CD1c-positive myeloid dendritic cell (primary cell): ENCODE results near the gene SPOPL.
"Not testable (repeated sequence)": the region's sequence is repeated elsewhere in the genome, so short reads cannot be mapped to it uniquely, and the experiment has no call there.

Experiments used
- DNase-seq: peaks from one replicate; pipeline ENCODE4 v3.0.0-alpha.2; 2016; ENCODE audit errors: extremely low spot score

The SPOPL gene

DNA sequence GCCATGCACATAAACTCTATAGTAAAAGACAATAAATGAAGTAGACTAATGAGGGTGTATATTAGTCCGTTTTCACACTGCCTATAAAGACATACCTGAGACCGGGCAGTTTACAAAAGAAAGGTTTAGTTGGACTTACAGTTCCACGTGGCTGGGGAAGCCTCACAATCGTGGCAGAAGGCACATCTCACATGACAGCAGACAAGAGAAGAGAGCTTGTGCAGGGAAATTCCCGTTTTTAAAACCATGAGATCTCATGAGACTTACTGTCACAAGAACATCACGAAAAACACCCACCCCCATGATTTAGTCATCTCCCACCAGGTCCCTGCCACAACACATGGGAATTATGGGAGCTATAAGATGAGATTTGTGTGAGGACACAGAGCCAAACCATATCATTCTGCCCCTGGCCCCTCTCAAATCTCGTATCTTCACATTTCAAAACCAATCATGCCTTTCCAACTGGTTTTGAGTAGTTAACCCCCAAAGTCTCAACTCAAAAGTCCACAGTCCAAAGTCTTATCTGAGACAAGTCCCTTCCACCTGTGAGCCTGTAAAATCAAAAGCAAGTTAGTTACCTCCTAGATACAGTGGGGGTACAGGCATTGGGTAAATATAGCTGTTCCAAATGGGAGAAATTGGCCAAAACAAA lies 21.6 kb downstream of the SPOPL start:
- not testable (repeated sequence) for DNase-seq

DNA sequence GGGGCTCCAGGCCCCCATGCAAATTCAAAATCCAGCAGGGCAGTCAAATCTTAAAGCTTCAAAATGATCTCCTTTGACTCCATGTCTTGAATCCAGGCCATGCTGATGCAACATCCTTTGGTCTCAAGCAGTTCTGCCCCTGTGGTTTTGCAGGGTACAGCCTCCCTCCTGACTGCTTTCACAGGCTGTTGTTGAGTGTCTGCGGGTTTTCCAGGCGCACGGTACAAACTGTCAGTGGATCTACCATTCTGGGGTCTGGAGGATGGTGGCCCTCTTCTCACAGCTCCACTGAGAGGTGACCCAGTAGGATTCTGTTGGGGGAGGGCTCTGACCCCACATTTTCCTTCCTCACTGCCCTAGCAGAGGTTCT lies 22.1 kb downstream of the SPOPL start:
- DNase-seq, result not testable (repeated sequence)

DNA sequence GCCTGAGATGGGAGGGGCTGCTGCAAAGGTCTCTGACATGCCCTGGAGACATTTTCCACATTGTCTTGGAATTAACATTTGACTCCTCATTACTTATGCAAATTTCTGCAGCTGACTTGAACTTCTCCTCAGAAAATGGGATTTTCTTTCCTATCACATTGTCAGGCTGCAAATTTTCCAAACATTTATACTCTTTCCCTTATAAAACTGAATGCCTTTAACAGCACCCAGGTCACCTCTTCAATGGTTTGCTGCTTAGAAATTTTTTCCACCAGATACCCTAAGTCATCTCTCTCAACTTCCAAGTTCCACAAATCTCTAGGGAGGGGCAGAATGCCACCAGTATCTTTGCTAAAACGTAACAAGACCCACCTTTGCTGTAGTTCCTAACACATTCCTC lies 22.8 kb downstream of the SPOPL start:
- DNase-seq, result not testable (repeated sequence)

DNA sequence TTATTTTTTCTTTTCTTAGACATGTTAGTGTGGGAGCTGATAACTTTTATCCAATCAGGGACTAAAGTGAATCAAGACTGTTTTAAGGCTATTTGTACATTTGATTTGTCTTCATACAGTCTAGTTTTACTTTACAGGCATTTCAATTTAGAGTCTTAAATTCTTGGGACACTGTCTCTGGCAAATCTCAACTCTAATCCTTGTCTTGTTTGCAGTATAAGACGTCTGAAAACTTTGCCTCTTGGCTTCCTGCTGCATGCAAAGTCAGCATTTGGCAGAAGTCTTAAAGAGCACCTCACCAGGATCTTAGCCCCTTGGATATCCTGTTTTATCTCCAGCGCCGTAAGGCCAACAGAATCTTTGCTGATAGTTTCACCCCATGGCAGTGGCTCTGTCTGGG lies 30.3 kb downstream of the SPOPL start:
- DNase-seq, result no peak

DNA sequence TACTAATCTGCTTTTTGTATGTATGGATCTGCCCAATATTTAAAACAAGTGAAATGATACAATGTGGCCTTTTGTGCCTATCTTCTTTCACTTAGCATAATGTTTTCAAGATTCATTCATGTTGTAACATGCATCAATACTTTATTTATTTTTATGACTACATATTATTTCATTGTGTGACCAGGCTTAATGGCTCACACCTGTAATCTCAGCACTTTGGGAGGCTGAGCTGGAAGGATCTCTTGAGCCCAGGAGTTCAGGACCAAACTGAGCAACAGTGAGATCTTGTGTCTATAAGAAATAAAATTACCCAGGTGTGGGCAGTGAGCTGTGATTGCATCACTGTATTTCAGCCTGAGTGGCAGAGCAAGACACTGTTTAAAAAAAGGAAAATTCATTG lies 33.2 kb downstream of the SPOPL start:
- no peak for DNase-seq

DNA sequence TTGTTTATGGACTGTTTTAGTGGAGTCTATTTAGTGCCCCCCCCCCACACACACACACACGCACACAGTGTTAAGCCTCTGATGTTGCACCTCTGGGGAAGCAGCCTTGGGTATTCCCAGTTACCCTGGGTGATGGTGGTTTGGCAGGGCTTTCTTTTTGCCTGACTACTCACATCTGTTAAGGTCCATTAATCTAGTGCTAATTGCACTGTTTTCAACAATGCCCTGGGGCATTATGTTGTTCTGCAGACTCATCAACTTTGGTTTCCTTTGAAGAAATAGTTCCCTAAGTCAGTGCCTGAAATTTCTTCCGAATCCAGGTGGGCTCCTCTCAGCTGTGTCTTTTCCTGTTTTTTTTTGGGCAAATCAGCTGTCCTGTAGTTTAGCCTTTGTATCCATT lies 34.7 kb downstream of the SPOPL start:
- DNase-seq, result no peak

DNA sequence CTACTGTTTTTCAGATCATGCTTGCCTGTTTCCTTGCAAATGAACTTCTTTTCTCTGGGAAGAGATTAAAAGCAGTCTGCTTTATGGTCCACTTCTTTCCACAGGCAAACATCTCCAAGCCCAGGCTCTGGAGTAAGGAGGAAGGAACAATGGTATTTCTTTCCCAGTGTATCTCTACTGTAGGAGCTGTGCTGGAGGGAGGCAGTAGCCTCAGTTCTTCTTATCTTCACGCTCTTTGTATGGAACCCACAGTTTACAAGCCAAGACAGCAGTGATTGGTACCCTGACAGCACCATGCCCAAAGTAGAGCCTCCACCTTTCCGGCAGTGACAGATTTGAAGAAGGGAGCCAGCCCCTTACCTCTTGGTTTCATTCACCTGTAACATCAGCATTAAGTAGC lies 35.2 kb downstream of the SPOPL start:
- DNase-seq, result no peak

DNA sequence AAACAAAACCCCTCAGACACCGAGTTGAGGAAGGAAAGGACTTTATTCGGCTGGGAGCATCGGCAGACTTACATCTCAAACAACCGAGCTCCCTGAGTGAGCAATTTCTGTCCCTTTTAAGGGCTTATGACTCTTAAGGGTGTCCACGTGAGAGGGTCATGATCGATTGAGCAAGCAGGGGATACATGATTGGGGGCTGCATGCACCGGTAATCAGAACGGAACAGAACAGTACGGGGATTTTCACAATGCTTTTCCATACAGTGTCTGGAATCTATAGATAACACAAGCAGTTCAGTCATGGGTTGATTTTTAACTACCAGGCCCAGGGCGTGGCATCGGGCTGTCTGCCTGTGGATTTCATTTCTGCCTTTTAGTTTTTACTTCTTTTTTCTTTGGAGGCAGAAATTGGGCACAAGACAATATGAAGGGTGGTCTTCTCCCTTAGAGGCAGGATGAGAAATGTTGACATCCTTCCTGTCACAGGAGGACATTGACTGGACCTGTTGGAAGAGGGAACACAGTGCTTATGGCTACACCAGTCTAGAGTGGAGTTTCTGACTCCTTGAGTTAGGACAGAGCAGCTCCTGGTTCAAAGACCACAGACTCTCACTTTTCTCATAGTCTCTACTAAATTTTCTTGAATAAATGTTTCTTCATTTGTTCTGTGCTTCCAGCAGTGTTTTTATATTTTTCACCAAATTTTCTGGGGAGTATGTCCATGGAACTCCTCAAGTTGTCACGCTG lies 35.8 kb downstream of the SPOPL start:
- DNase-seq, result no peak

DNA sequence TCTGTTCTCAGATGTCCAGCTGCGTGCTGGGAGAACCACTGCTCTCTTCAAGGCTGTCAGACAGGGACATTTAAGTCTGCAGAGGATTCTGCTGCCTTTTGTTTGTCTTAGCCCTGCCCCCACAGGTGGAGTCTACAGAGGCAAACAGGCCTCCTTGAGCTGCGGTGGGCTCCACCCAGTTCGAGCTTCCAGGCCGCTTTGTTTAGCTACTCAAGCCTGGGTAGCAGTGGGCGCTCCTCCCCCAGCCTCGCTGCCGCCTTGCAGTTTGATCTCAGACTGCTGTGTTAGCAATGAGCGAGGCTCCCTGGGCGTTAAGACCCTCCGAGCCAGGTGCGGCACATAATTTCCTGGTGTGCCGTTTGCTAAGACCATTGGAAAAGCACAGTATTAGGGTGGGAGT lies 42.6 kb downstream of the SPOPL start:
- not testable (repeated sequence) for DNase-seq

DNA sequence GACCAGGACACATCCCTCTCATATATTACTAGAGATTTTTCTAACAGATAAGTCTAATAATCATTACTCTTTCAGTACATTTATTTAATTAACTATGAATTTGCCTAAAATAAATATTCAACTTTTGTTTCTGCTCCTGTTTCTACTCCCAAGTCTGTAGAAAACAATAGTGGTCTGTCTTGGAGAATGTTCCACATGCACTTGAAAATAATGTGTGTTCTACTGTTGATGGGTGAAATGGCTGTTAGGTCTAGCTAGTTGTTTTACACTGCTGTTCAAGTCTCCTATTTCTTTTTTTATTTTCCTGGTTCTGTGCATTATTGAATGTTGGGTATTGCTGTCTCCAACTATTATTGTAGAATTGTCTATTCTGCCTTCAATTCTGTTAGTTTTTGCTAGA lies 47.2 kb downstream of the SPOPL start:
- DNase-seq, result no peak

DNA sequence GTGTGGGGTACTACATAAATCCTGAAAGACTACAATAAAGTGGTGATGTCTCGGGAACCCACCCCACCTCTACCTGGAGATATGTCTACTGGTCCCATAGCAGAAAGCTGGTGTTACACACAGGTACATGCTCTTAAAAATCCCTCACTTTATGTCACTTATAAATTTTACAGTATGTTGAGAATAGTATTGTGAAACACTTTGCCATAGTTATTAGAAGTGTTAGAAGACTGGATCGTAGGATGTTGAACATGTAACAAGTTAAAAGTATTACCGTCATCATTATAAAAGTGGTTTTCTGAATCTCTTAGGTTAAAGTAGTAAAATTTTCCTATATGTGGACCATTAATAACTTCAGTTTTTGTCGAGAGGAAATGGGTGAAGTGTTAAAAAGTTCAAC lies 48.6 kb downstream of the SPOPL start:
- DNase-seq, result no peak

DNA sequence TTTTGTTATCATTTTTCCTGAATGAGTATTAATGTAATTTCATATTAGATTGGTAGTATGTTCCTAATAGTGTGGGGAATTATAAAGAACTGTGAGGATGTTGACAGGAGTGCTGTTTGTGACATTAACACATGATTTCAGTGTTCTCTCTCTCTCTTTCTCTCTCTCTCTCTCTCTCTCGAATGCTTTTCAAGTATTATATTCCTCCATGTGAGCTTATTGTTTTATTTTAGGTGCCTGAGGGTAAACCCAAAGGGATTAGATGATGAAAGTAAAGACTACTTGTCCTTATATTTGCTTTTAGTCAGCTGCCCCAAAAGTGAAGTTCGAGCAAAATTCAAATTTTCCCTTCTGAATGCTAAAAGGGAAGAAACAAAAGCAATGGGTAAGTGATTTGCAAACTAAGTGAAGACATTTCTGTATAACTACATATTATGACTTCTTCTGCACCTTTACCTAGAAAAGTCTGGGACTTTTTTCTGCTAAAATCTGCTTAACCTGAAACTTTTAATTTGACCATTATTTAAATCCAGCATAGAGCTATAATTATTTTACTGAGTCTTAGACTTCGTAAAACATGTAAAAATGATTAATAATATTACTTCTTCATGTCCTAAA lies 49.2 kb downstream of the SPOPL start:
- no peak for DNase-seq

DNA sequence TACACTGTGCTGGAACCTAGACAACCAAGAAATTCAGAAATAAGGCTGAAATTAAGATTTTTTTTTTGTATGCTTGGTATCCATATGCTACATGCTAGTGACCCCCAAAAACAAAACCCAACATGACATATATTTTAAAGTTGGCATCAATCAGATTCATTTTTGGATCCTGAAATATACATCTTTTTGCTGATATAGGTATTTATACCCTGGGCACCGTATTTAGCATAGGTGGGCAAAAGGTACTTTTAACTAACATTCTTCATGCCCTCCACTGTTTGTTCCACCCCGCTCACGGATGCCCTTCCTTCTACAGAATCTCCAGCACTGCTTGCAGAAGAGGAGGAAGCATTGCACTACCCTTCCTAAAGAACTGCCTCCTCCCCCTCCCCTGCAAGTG lies 52.6 kb downstream of the SPOPL start:
- no peak for DNase-seq

DNA sequence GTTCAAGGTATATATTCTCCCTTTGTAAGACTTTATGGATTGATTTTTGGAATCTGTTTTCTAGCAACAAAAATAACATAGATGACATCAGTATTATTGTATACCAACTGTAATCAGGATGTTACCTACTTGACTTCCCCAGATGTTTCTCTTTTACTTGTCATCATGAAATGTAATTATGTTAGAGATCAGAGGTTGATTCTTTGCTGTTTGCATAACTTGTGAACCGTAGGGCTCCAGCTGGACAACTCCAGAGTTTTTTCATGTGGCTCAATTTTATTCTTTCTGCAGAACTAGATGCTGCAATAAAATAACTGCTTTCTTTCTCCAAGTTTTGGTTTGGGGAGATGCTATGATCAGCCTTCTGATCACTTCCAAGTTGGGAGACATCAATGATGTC lies 58.1 kb downstream of the SPOPL start:
- DNase-seq, result no peak

DNA sequence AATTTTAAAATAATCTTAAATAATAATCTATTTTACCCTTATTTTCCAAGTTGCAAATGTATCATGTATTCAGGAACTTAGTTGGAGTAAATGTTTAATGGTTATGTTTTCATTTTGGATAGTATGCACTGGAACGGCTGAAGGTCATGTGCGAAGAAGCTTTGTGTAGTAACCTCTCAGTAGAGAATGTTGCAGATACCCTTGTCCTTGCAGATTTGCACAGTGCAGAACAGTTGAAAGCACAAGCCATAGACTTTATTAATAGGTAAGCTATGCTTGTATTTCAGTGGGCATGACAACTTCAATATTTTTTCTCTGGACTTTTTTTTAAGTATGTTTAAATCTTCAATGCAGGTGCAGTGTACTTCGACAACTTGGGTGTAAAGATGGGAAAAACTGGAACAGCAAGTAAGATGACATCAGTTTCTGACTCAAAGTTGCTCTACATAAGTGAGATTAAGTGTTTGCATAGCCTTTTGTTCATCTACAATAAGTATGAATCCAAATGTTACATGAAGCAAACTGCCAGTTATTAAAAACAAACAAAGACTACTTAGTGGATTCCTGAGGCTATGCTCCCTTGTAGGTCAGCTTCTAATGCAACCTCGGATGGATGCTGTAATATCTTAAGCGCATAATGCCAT lies 63.1 kb downstream of the SPOPL start:
- no peak for DNase-seq

DNA sequence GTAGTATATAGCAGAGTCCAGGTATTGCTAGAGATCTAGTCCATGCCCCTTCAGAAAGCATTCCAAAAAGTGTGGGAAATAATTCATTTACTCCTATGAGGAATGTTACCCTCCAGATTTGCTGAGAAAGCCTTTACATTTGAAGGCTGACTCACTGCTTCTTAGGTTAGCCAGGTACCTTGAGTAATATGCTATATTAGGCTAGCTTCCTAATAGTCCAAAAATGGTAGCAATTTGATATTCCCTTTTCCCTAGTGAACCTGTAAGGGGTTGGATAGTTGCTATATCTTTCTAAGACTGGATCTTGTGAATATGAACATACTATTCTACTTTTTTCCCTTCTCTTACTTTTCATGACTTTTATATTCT lies 63.6 kb downstream of the SPOPL start:
- DNase-seq, result no peak

DNA sequence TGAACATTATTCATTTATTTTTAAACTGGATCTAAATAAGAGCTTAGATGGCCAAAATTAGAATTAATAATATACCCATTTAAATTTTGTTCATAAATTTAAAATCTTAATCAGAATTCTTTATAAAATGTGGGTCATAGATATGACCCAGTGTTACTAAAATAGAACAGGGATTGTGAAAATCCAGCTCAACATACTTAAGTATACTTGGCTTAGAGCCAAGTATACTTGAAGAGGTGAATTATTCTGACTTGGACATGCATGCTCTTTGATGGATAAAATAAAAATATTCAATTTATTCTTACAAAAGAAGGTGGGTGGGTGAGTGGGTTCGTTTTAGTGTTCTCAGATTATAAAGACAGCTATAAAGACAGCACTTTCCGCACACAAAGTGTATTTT lies 70.7 kb downstream of the SPOPL start:
- no peak for DNase-seq

DNA sequence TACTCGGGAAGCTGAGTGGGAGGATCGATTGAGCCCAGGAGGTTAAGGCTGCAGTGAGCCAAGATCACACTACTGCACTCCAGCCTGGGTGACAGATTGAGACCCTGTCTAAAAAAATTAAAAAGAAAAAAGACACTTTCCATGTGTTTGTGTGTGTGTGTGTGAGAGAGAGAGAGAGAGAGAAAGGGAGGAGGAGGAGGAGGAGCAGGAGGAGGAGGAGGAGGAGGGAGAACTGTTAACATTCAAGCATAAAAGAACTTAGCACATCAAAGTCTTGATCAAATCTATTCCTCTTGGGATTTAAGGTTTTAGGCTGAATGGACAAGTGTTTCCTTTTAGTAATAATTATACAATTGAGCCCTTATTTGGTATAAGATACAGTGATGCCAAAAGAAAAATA lies 75.5 kb downstream of the SPOPL start:
- no peak for DNase-seq

DNA sequence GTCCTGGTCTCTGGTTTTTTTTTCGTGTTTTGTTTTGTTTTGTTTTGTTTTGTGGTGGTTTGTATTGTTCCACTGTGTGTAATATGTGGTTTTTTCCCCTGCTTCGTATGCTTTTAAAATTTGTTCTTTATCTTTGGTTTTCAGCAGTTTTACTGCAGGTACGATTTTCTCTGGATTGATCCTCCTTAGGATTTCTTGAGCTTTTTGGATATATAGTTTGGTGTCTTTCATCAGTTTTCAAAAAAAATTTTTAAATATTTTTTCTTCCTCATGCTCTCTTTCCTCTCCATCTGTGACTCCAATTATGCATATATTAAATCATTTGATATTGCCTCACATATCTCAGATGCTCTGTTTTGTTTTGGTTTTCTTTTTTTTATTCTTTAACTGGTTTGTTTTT lies 78.0 kb downstream of the SPOPL start:
- no peak for DNase-seq

DNA sequence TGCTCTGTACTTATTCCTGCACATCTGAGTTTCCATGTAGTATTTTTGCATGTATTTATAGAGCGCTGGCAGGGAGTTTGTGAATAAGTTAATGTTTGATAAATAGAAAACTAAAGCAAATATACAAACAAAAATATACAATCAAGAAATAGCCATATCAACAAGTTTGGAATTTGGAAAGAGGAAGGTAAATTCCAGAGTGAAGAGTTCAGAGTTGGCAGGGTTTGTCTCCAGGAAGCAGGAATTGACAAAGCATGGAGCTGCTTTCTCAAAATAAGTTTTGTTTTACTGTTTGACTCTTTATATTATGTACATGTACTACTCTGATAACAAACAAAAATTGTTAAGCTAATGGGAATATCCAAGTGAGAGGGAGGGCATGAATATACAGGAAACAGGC lies 80.3 kb downstream of the SPOPL start:
- DNase-seq, result no peak

DNA sequence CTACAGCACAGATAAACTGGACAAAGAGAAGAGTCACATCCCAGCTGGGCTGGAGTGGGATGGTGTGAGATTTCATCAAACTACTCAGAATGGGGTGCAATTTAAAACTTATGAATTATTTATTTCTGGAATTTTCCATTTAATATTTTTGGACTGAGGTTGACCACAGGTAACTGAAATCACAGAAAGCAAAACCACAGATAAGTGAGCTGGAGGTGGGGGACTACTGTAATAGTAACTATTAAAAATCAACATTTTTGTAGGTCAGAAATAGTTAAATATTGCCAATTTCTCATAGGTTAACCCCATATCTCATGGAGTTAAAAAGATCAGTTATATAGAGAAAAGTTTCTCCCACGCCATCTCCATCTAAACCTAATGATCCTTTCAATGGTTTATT lies 88.1 kb downstream of the SPOPL start:
- DNase-seq, result no peak

DNA sequence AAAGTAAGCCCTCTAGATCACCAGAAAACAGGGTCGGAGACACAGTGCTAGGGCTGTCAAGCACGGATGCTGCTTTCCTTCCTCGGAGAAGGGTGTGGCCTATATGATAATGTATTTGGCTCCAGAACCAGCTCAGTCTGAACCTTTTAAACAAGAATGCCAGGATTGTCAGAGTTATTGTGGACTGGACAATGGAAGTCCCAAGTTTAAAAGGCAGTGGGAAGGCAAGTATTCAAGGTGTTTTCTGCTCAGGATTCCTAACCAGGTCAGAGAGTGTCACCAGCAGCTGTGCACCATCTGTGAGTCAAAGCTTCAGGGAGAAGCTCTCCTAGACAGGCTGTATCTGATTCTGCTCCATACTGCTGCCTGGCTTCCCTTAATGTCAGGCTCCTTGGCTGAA lies 94.8 kb downstream of the SPOPL start:
- no peak for DNase-seq
